HG03354 (cell line): Measurements from ENCODE around the gene ABTB2.

ENCODE experiments used
- ATAC-seq: cut with Tn5 transposase; IDR thresholded peaks from one replicate; pipeline ENCODE4 v1.9.1; 2021; ENCODE audit warnings: mild to moderate bottlenecking; ENCODE audit not compliant: unreplicated experiment, poor library complexity, severe bottlenecking

Gene ABTB2

GRCh38 chr11:34105957-34106504 is 251.8 kb downstream of the ABTB2 start:
- ATAC-seq: no peak

DNA sequence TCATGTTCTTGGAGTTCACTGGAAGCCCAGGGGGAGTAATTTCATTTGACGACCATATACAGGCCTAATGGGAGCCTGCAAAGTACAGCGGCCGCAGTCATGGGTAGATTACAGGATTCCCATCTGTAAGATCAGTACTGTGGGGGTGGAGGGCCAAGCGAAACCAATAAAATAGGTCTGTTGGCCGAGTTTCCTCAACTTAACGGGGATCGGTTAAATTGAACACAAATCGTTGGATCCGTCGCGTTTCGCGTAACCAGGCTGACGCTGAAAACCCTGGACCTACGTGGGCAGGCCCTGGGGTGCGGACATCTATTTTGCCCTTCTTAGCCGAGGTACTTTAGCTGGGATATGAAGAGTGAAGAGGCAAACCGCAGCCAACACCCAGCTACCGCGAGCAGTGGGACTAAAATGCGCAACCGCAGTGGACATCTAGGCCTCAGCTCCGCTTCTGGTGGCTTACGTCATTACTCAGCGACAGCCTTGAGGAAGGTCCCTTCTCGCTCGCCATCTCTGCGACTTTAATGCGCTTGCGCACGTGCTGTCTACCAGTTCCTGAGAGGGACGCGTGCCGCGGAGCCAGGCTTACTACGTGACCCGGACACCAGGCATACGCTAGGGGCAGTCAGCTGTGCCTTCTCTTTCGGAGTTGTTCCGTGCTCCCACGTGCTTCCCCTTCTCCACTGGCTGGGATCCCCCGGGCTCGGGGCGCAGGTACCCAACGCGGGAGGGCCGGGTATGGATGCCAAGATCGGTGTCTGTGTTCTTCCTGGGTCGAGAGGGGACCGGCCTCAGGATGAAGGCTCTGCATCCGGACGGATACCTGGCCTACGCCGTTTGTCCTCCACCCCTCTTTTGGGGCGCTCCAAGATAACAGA is 252.5 kb downstream of the ABTB2 start, which contains the start of gene NAT10:
Gene NAT10 (plus strand): TSS at position 551 of the 878 bp plus-strand sequence. CDS start 2,597 bp downstream, outside the sequence.
- ATAC-seq: peak; percentile 92

GRCh38 chr11:34104680-34105078 is 253.1 kb downstream of the ABTB2 start:
- ATAC-seq: no peak
